Measurements from ENCODE around the gene PLEKHM3.

Gene PLEKHM3

GRCh38 chr2:208025037-208025813 is at the start of gene PLEKHM3:
PLEKHM3 (minus strand) TSS chr2:208025527; CDS start chr2:208001639, 23,888 bp downstream.
- DNase-seq: peak; percentile 19

DNA sequence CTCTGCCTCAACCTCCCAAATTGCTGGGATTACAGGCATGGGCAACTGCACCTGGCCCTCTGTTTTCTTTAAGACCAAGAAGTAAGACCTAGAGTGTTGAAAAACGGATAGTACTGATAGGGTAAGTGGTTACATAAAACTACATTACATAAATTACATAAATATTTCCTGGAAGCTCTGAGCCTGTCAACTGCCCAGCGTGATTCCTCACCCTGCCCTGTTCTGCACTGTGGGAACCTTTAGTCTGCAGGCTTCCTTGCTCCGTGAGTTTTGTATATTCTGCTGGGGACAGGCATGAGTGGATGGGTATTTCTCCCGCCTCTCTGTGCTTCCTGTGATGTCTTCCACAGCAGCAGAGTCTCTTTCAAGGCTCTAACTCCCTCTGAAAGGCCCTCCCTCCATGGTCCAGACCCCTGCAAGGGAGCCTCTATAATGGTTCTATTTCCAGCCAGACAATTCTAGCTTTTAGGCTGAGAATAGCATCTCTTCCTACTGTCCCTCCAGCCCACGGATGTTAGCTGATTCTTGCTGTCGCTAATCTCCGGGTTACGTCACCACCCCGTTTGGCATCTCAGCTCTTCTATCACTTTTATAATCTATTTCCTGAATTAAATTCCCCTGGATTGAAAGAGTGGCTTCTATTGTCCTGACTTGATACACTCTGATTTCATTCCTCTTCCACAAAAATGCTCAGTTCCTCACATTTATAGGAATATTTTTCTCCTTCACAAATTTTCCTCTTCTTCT is 49.5 kb upstream of the PLEKHM3 start:
- DNase-seq: no peak

- peak; percentile 2 for DNase-seq
These were observed 47.0 kb upstream of the PLEKHM3 start for GRCh38 chr2:208072250-208072892.

DNA sequence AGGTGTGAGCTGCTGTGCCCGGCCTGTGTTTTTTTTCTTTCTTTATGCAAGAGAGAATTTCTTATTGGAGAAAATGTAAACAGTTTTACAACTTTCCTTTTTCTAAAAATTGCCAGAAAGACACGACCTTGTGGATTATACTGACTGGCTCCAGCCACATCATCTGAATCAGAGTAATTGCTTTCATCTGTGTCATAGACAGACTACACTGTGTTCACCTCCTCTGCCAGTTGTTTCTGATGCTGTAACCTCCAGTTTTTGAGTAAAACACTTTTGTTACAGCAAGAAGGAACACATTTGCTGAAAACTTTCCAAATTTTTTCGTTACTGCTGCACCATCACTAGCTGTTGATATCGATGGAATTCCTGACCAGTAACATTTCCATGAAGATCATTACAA is 43.9 kb upstream of the PLEKHM3 start:
- DNase-seq: no peak

DNA sequence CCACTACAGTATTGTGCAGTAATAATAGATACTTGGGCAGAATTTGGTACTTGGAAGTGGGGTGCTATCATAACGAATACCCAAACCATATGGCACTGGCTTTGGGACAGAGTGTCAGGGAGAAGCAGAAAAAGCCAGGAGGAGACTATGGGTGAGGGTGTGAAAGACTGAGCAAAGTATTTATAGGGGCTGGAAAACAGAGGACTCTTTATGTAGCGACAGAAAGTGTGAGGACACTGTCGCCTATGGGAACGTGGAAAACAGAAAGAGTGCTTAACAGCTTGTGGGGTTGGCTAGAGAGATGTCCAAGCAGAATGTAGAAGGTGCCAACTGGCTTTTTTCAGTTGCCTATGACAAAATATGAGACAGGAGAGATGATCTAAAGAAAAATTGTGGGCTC is 40.7 kb upstream of the PLEKHM3 start:
- no peak for DNase-seq

DNA sequence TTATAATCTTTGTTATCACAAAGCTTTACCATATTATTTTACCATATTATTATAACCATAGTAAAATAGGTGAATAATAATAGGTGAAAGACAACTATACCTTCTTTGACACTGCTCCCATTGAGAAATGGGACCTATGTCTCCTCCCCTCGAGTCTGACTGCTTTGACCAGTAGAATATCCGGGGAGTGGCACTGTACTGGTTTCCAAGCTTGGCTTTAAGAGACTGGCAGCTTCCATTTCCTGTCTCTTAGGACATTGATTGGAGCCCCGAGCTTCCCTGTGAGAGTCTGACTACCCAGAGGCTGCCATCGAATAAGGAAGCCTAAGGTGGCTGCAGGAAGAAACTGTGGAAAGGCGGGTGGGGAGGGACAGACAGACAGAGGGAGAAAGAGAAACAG is 40.1 kb upstream of the PLEKHM3 start:
- DNase-seq: no peak

GRCh38 chr2:208064220-208064961 is 39.1 kb upstream of the PLEKHM3 start:
- no peak for DNase-seq

GRCh38 chr2:208062961-208063360 is 37.6 kb upstream of the PLEKHM3 start:
- DNase-seq: no peak

DNA sequence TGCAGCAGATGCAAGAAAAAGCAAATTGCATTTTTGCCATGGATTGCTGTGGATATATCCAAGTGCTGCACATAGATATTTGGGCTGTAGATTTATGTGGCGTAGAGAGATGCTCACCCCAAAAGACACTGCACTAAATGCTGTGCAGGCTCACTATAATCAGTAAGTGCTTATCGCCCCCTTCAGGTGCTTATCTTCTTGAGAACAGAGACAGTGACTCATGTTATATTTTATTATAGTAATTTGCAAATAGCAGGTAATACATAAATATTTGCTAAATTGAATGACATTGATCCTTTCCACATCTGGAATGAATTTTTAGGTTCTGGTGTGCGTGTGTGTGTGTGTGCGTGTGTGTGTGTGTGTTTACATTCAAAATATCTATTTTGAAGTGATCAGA is 36.8 kb upstream of the PLEKHM3 start:
- no peak for DNase-seq

- no peak for DNase-seq
These were observed 31.8 kb upstream of the PLEKHM3 start for GRCh38 chr2:208057108-208057507.

- DNase-seq: no peak
These were observed 24.1 kb upstream of the PLEKHM3 start for GRCh38 chr2:208049441-208049840.

DNA sequence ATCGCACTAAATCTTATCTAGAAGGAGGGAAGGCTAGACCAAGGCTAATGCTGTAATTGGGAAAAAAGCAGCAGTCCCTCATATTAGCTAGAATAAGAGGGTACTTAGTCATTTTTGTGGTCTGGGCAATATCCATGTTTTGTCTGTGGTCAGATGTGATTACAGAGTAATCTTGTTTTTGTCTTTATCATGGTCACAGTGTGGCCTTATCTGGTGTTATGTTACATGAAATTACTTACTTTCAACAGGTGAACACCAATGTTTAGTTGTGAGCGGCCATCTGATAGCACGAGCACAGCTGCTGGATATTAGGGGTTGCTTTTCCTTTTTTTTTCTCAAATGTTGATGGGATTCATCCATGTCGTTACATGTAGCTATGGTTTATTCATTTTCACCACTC is 23.7 kb upstream of the PLEKHM3 start:
- DNase-seq: no peak

DNA sequence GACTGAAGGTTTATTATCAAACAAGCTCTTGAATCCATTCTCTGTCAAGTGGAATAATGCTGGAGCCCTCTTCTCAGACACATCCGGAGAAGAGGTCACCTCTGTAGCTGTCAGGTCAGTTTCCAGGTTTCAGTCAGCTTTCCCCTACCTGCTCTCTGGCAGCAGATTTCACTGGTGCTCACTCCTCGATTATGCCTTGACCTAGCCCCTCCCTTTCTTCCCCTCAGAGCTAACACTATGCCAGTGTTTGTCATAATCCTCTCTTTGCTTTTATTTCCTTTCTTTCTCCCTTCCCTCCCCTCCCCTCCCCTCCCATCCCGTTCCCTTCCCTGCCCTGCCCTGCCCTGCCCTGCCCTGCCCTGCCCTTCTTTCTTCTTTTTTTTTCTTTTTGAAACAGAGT is 22.5 kb upstream of the PLEKHM3 start:
- no peak for DNase-seq

- DNase-seq: no peak
These were observed 21.4 kb upstream of the PLEKHM3 start for GRCh38 chr2:208046686-208047085.

DNA sequence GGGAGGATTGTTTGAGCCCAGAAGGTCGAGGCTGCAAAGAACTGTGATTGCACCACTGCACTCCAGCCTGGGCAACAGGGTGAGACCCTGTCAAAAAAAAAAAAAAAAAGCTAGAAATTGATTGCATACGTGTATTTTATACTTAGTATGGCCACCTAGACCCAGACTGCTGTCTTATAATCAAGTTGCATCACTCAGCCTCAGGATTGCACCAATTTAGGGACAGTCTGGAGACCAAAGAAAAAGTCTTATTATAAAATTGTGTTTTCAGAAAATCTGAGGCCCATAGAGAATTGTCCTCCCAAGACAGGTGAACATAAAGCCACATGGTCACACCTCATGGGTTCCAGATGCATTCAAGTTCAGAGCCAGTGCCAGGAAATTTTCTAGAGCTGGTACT is 17.1 kb upstream of the PLEKHM3 start:
- DNase-seq: no peak

DNA sequence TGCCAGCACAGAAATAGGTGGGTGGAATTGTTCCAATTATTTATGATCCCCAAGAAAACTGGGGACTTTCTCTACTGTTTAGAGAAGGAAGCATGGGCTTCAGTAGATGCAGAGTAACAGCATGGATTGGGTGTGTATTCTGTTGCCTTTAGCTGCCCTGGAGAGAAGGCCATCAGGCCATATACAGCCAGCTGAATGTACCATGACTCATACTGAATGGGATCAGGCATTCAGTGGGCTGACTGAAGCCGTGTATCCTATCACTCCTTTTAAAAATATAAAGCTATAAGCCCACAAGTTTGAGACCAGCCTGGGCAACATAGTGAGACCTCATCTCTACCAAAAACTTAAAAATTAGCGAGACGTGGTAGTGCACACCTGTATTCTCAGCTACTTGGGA is 16.7 kb upstream of the PLEKHM3 start:
- no peak for DNase-seq

DNA sequence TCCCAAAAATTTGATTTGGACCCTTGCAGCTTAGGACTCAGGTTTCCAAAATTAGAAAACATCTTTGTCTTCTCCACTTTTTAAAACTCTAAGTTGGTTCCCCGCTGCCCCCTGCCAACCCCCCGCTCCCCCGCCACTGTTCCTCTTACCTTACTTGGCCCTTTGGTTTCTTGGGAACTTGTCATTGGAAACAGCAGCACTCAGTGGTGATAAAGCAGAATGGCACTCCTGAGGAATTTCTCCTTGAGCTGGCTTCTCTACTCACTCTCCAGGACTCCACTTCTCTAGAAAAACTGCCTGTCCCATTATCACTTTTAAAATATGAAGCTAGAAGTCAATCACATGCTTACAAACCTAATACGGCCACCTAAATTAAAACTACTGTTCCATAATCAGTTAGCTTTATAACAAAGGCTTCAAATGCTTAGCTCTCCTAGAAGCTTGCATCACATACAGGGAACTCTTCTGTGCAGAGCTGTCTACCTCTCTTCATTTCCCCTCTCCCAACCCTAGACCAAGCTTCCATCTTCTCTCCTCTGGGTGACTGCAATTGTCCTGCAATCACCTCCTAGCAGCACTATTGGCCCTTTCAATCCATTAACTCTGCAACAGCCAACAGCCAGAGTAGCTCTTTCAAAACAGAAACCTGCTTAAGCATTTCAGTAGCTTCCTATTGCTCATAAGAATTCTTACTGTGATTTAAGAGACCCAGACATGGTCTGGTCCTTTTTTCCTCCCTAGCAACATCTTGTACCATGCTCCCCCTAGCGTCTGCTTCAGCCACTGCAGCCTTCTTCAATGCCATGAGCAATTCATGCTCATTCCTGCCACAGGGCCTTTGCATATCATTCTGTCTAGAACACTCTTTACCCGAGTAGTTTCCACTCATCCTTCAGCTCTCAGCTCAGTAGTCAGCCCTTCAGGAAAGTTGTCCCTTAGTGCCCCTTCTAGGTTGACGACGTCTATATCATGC is 15.2 kb upstream of the PLEKHM3 start:
- peak; percentile 31 for DNase-seq

- no peak for DNase-seq
These were observed 14.2 kb upstream of the PLEKHM3 start for GRCh38 chr2:208039376-208040110.

GRCh38 chr2:208037564-208038487 is 12.5 kb upstream of the PLEKHM3 start:
- DNase-seq: no peak

- DNase-seq: no peak
These were observed 11.0 kb upstream of the PLEKHM3 start for GRCh38 chr2:208036357-208036756.
